Neural cell (in vitro differentiated cells): Measurements from ENCODE around the gene LCN2. TPM values are rescaled to one million over a fixed set of nuclear protein-coding genes. Genes with fewer than 3 reads are reported as not detected.

ENCODE experiments used
- H2AFZ ChIP-seq: fragments of 200-600, 300-800 bp; sonication (generic), shearing (Covaris generic); 2 replicates; pipeline ENCODE4 v1.6.0; 2014; ENCODE audit warnings: low read depth, mild to moderate bottlenecking, antibody characterized with exemption, low read length, moderate library complexity
- H3F3A ChIP-seq: fragments of 200-600 bp; shearing (Covaris generic); 2 replicates; pipeline ENCODE4 v1.6.1; 2016; ENCODE audit warnings: mild to moderate bottlenecking, moderate library complexity, mixed read lengths, antibody characterized with exemption, low read length; ENCODE audit not compliant: insufficient read depth, poor library complexity, severe bottlenecking
- H3K27ac ChIP-seq: fragments of 200-600, 300-800 bp; sonication (generic), shearing (Covaris generic); 2 replicates; pipeline ENCODE4 v1.5.1; 2014; ENCODE audit warnings: mild to moderate bottlenecking, low read length, moderate library complexity
- H3K27me3 ChIP-seq: fragments of 300-800, 200-600 bp; sonication (generic), shearing (Covaris generic); 2 replicates; pipeline ENCODE4 v1.6.0; 2014; ENCODE audit warnings: mild to moderate bottlenecking, low read depth, low read length, moderate library complexity; ENCODE audit not compliant: insufficient read depth
- H3K36me3 ChIP-seq: fragments of 300-800, 200-600 bp; sonication (generic), shearing (Covaris generic); 2 replicates; pipeline ENCODE4 v1.5.1; 2014; ENCODE audit warnings: mild to moderate bottlenecking, antibody characterized with exemption, low read length, moderate library complexity; ENCODE audit not compliant: insufficient read depth
- H3K4me2 ChIP-seq: fragments of 300-800, 200-600 bp; sonication (generic), shearing (Covaris generic); 2 replicates; pipeline ENCODE4 v1.6.0; 2014; ENCODE audit warnings: mild to moderate bottlenecking, low read length
- H3K4me3 ChIP-seq: fragments of 300-800, 200-600 bp; sonication (generic), shearing (Covaris generic); 2 replicates; pipeline ENCODE4 v1.5.1; 2014; ENCODE audit warnings: mild to moderate bottlenecking, low read length, moderate library complexity
- H3K79me2 ChIP-seq: fragments of 200-600 bp; shearing (Covaris generic); replicated peaks from 2 replicates; pipeline ENCODE4 v1.6.0; 2014; ENCODE audit warnings: mild to moderate bottlenecking, low read length, moderate library complexity; ENCODE audit not compliant: insufficient read depth
- H3K9ac ChIP-seq: fragments of 300-800, 200-600 bp; sonication (generic), shearing (Covaris generic); 2 replicates; pipeline ENCODE4 v1.6.1; 2016; ENCODE audit warnings: mild to moderate bottlenecking, low read length, mixed read lengths
- H3K9me2 ChIP-seq: fragments of 200-600 bp; shearing (Covaris generic); 2 replicates; pipeline ENCODE4 v1.6.1; 2016; ENCODE audit warnings: mild to moderate bottlenecking, low read length, mixed read lengths; ENCODE audit not compliant: insufficient read depth
- H3K9me3 ChIP-seq: fragments of 200-600, 300-800 bp; sonication (generic), shearing (Covaris generic); 2 replicates; pipeline ENCODE4 v1.6.1; 2016; ENCODE audit warnings: mild to moderate bottlenecking, mixed run types, low read length, moderate library complexity, mixed read lengths
- H4K20me1 ChIP-seq: fragments of 200-600 bp; shearing (Covaris generic); 2 replicates; pipeline ENCODE4 v1.6.1; 2016; ENCODE audit warnings: mild to moderate bottlenecking, mixed run types; ENCODE audit not compliant: insufficient read depth
- EP300 ChIP-seq: fragments of 450-650 bp; conservative IDR thresholded peaks from 2 replicates; pipeline ENCODE4 v1.6.1; 2014; ENCODE audit warnings: antibody characterized with exemption, mild to moderate bottlenecking, moderate library complexity; ENCODE audit not compliant: poor library complexity, severe bottlenecking
- EZH2 ChIP-seq: fragments of 200-600, 300-800 bp; shearing (Covaris generic), sonication (generic); IDR thresholded peaks from 2 replicates; pipeline ENCODE4 v1.6.1; 2014; ENCODE audit warnings: antibody characterized with exemption, low read length, borderline replicate concordance, mild to moderate bottlenecking; ENCODE audit not compliant: insufficient read depth, poor library complexity, severe bottlenecking
- MXI1 ChIP-seq: fragments of 450-650 bp; conservative IDR thresholded peaks from 2 replicates; pipeline ENCODE4 v1.6.1; 2014; ENCODE audit warnings: antibody characterized with exemption, mild to moderate bottlenecking; ENCODE audit not compliant: poor library complexity, severe bottlenecking
- RAD21 ChIP-seq: fragments of 450-650 bp; conservative IDR thresholded peaks from 2 replicates; pipeline ENCODE4 v1.6.1; 2014; ENCODE audit warnings: antibody characterized with exemption, mild to moderate bottlenecking, moderate library complexity
- REST ChIP-seq: IDR thresholded peaks from 2 replicates; pipeline ENCODE4 v1.6.1; 2012; ENCODE audit warnings: borderline replicate concordance
- SMC3 ChIP-seq: fragments of 450-650 bp; conservative IDR thresholded peaks from 2 replicates; pipeline ENCODE4 v1.6.1; 2014; ENCODE audit warnings: antibody characterized with exemption, mild to moderate bottlenecking, moderate library complexity; ENCODE audit not compliant: poor library complexity
- TAF1 ChIP-seq: IDR thresholded peaks from 2 replicates; pipeline ENCODE4 v1.6.1; 2012; ENCODE audit warnings: low read depth
- polyA plus RNA-seq: library from polyadenylated mRNA; depleted of rRNA; stranded (reverse); fragments of >200 nt; gene quantifications from 2 replicates; pipeline ENCODE4 v1.2.3, GENCODE V29; 2014
- TF ChIP-seq, protein P1 (sequence below): fragments of 450-650 bp; IDR thresholded peaks from 2 replicates; pipeline ENCODE4 v1.5.1; 2014; ENCODE audit warnings: antibody characterized with exemption, mild to moderate bottlenecking, moderate library complexity; ENCODE audit not compliant: poor library complexity, severe bottlenecking

LCN2 gene
- polyA plus RNA-seq, 1 donor from 2014 or later = not detected

DNA sequence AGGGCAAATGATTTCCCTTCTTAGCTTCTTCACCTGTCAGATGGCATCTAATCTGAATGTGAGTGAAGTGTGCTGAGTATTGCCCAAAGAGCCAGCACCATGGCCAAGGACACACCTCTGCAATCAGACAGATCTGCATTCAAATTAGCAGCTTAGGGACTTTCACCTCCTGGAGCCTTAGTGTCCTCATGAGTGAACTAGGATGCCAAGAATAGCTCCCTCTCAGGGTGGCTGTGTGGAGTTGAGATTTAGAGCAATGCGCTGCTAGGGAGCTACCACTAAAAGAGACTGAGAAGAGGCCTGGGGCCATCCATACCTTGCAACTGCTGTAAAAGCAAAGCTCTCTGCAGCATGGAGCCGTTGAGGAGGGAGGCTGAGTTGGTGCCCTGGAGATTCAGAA, 40.8 kb downstream of the LCN2 start:
- Histone ChIP-seq H3K27ac (peak overlapping the region; percentile 90), H3K4me3 (peak overlapping the region; percentile 89), H3K79me2 (peaks cover 8% of the 10 kb centered on the region), H4K20me1 (no peaks in the 10 kb centered on the region), H3F3A (no peaks in the 10 kb centered on the region), H3K9me2 (no peaks in the 10 kb centered on the region), H3K27me3 (no peaks in the 10 kb centered on the region), H3K9ac (peak overlapping the region; percentile 97), H2AFZ (no peak overlapping the region), H3K9me3 (no peaks in the 10 kb centered on the region), H3K4me2 (peak overlapping the region; percentile 79), H3K36me3 (no peaks in the 10 kb centered on the region)
- TF ChIP-seq MXI1 = no peak
- TF ChIP-seq TAF1 = no peak
- no peak for TF ChIP-seq SMC3
- no peak for TF ChIP-seq EP300
- no peak for TF ChIP-seq EZH2
- TF ChIP-seq, protein P1, sequence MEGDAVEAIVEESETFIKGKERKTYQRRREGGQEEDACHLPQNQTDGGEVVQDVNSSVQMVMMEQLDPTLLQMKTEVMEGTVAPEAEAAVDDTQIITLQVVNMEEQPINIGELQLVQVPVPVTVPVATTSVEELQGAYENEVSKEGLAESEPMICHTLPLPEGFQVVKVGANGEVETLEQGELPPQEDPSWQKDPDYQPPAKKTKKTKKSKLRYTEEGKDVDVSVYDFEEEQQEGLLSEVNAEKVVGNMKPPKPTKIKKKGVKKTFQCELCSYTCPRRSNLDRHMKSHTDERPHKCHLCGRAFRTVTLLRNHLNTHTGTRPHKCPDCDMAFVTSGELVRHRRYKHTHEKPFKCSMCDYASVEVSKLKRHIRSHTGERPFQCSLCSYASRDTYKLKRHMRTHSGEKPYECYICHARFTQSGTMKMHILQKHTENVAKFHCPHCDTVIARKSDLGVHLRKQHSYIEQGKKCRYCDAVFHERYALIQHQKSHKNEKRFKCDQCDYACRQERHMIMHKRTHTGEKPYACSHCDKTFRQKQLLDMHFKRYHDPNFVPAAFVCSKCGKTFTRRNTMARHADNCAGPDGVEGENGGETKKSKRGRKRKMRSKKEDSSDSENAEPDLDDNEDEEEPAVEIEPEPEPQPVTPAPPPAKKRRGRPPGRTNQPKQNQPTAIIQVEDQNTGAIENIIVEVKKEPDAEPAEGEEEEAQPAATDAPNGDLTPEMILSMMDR = no peak
- TF ChIP-seq REST = no peak

- H3K4me2 ChIP-seq = peak overlapping the region; percentile 79
- no peaks in the 10 kb centered on the region for H3K9me2 ChIP-seq
- H3K27ac ChIP-seq = peak overlapping the region; percentile 90
- no peaks in the 10 kb centered on the region for H3K9me3 ChIP-seq
- no peaks in the 10 kb centered on the region for H4K20me1 ChIP-seq
- peak; percentile 60 for TF ChIP-seq REST
- TF ChIP-seq, protein P1 = no peak
- TF ChIP-seq TAF1 = peak; percentile 55
- no peak for TF ChIP-seq EZH2
- no peak for TF ChIP-seq SMC3
- TF ChIP-seq MXI1 = no peak
- no peak for TF ChIP-seq RAD21
- peak overlapping the region; percentile 97 for H3K9ac ChIP-seq
- peak overlapping the region; percentile 89 for H3K4me3 ChIP-seq
- H3F3A ChIP-seq = no peaks in the 10 kb centered on the region
- H3K79me2 ChIP-seq = peaks cover 8% of the 10 kb centered on the region
- no peaks in the 10 kb centered on the region for H3K36me3 ChIP-seq
- no peaks in the 10 kb centered on the region for H3K27me3 ChIP-seq
- peak overlapping the region; percentile 90 for H2AFZ ChIP-seq
Measured at GRCh38 chr9:128190516-128191405, 41.5 kb downstream of the LCN2 start.
